ENCODE measurements around the gene LMBR1L.
A peak's percentile ranks its signal among the peaks of the same experiment; 100 is the strongest.

The LMBR1L gene

DNA sequence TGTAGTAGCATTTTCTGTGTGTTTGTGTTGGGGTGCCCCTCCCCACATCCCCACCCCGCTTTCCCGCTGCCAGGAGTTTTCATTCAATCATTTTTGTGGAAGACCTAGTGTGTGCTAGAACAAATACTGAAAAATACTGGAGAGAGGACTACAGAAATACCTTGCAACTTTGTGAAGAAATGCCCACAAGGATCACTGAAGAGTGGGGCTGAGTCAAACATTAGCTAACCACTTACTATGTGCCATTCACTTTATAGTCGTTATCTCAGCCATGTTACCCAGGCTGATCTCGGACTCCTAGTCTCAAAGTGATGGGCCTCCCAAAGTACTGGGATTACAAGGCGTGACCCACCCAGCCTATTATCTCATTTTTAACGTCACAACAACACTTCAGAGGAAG, 559 bp upstream of the LMBR1L start:
- no peak for DNase-seq (ENCODE audit: low read depth)

- DNase-seq (ENCODE audit: low read depth): no peak
These were observed 795 bp downstream of the LMBR1L start for GRCh38 chr12:49109641-49110463.

DNA sequence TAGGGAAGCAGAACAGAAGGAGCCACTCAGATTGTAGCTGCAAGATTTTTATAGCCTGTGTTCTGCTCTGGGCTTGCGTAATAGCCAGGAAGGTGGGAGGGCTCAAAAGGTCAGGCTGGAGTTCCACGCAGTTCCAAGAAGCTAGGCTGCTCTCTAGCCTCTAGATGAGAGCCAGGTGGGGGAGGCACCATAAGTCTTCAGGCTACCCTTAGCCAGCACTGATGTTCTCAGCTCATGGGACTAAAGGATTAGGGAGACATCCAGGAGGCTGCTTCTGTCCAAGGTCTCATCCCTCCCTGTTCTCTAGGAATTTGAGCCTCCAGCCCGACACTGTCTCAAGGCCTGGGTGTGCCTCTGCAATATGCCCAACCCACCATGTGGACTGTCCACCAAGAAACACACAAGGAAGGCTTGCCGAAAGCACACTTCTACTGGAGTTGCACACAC, 1.7 kb downstream of the LMBR1L start:
- DNase-seq (ENCODE audit: low read depth): no peak

DNA sequence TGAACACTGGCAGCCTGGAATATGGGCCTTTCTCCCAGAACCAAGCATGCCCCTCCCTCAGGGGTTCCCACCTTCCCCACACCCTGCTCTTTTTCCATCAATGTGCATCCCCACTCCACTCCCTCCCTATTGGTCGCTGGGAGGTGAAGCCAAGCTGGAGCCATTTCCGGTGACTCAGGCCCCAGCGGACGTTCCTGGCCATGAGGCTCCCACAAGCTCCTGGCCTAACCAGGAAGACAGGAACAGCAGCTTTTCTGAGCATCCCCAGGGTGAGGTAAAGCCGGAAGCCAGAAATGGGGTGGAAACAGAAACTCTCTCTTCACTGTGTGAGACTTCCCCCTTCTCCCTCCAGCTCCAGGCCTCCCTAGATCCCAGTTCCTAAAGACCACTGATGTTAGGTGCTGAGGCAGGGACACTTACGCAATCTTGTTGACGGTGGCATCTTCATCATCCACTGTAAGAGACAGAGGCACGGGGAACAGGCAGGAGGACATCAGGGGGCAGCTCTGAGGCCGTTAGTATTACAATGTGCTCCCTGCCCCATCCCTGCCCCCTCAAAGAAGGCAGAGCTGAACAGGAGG, 5.1 kb downstream of the LMBR1L start:
- no peak for DNase-seq (ENCODE audit: low read depth)

GRCh38 chr12:49104822-49105221, 5.8 kb downstream of the LMBR1L start:
- no peak for DNase-seq (ENCODE audit: low read depth)

- no peak for DNase-seq (ENCODE audit: low read depth)
These were observed 10.3 kb downstream of the LMBR1L start for GRCh38 chr12:49100380-49100779.

DNA sequence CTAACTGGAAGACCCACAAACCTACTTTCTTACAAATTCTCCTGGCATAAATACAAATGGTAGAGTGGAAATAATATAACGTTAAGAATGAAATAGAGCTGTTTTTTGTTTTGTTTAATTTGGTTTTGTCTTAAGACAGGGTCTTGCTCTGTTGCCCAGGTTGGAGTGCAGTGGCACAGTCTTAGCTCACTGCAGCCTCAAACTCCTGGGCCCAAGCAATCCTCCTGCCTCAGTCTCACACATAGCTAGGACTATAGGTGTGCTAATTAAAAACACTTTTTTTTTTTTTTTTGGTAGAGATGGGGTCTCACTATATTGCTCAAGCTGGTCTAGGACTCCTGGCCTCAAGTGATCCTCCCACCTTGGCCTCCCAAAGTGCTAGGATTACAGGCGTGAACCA, 11.9 kb downstream of the LMBR1L start:
- DNase-seq (ENCODE audit: low read depth): no peak

- DNase-seq (ENCODE audit: low read depth): no peak
These were observed 12.6 kb downstream of the LMBR1L start for GRCh38 chr12:49098035-49098451.

DNA sequence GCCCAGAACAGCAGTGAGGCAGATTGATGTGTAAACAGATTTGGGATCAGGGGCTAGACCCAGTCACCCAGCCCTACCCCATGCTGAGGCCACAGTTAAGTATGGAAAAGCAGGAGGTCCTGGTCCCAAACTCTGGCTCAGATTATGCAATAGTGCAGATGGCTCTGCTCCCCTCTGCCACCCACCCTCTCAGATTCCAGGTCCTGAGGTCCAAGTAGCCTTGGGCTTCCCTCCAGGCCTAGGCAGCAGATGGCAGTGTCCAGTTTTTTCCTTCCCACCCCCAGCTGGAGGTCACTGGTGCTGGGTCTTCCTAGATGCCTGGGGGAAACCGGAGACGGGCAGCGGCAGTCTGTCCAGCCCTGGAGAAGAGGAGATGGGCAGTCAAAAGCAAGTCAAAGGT, 13.3 kb downstream of the LMBR1L start:
- DNase-seq (ENCODE audit: low read depth): no peak

GRCh38 chr12:49094975-49095365, 15.7 kb downstream of the LMBR1L start:
- no peak for DNase-seq (ENCODE audit: low read depth)

- DNase-seq (ENCODE audit: low read depth): no peak
These were observed 16.3 kb downstream of the LMBR1L start, which contains the start of gene DHH for GRCh38 chr12:49094160-49094974. DHH (minus strand) TSS chr12:49094801; CDS start chr12:49094512, 289 bp downstream.

- DNase-seq (ENCODE audit: low read depth): no peak
These were observed 16.9 kb downstream of the LMBR1L start for GRCh38 chr12:49093792-49094159.

GRCh38 chr12:49092816-49093406, 17.7 kb downstream of the LMBR1L start:
- DNase-seq (ENCODE audit: low read depth): no peak

- peak; percentile 89 for DNase-seq (ENCODE audit: low read depth)
These were observed 18.4 kb downstream of the LMBR1L start for GRCh38 chr12:49092086-49092815.

DNA sequence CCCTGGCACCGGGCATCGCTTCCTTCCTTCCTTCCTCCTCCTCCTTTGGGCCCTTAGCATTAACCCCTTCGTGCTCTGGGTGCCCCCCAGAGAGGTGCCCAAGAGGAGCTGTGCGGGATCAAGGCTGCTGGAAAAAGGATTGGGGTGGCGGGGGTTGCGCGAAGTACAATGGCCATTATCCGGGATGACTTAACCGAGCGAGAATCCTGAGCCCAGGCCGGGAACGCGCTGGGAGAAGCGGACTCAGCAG, 18.9 kb downstream of the LMBR1L start:
- DNase-seq (ENCODE audit: low read depth): no peak

DNA sequence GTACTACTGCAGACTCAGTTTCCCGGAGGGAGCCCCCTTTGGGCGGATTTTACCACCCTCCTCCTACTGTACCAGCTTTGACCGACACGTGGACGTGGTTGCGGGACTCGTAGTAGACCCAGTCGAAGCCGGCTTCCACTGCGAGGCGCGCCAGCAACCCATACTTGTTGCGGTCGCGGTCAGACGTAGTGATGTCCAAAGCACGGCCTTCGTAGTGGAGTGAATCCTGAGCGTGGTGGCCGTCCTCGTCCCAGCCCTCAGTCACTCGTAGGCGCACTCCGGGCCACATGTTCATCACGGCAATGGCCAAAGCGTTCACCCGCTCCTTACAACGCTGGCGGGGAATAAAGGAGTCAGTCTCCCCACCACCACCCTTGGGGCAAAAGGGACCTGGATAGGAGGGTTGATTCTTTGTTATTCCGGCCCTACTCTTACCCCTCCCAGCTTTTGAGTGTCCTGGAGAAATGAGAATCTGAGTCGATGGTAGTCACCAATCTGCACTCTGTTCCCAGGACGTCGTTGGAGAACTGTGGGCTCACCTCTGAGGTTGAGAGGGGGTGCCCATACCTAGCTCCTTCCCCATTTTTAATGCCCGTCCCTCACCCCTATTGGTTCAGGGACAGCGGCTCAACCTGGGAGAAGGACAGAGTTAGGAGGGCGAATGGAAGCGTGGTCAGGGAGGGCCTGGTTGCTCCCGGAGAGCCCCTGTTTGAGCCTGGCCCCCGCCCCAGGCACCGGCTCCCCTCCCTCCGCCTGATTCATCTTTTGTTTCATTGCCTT, 19.4 kb downstream of the LMBR1L start:
- no peak for DNase-seq (ENCODE audit: low read depth)

DNA sequence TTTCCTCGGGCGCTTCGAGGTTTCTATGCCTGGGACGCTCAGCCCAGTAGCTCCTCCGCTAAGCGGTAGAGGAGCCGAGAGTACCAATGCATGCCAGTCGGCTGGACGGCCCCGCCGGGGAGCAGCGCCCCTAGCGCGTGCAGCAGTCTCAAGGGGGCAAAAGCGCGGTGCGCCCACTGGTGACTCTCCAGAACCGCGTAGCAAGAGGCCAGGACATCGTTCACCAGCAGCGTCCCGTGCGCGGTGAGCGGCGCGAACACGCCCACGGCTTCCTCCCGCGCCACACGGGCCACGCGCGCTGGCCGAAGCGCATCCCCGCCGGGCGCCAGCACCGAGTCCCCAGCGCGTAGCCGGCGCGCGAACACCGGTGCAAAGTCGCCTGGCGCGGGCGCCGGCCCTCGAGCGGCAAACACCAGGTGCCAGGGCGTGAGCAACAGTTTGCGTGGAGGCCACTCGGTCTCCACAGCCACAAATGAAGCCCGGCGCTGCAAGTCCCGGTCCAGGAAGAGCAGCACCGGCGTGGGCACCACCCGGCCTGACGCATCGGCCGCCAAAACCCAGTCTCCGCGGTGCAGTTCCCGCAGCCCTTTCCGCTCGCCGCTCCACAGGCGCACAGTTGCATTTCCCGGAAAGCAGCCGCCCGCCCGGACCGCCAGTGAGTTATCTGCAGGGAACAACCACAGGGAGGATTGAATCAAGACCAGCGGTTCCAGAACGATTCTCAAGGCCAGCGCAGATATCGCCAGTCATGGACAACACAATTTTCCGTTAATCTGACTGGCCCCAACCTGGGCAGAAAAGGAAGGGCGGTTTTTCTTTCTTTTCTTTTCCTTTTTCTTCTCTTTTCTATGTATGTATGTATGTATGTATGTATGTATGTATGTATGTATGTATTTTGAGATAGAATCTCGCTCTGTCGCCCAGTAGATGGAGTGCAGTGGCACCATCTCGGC, 20.6 kb downstream of the LMBR1L start:
- DNase-seq (ENCODE audit: low read depth): no peak

DNA sequence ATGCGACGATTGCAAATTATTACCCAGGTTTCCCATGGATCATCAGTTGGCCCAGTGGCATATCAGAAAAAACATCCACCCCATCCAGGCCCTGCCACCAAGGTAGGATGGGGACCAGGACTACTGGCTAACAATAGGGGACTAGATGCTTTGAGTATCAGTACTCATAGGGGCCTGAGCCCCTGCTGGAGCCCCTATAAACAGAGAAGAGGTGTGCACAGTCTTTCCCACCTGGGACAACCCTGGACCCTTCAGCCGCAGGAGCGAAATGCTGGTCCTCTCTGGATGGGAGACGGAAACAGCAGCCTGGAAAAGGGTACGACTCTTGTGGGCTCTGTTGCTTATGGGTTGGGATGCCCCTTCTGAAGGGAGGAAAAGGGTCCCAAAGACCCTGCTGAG, 21.7 kb downstream of the LMBR1L start:
- DNase-seq (ENCODE audit: low read depth): no peak

- peak; percentile 80 for DNase-seq (ENCODE audit: low read depth)
These were observed 22.3 kb downstream of the LMBR1L start for GRCh38 chr12:49088150-49088931.

Measured in CMK (cell line).